Amniotic epithelial cell (primary cell): ENCODE measurements around the gene KRT8.

Experiments
- DNase-seq: peaks from one replicate; pipeline ENCODE4 v3.0.0-alpha.2; 2010; ENCODE audit warnings: low read depth

The KRT8 gene

GRCh38 chr12:52847335-52848102 is 57.4 kb downstream of the KRT8 start:
- no peak for DNase-seq
